Hepatocyte (in vitro differentiated cells): ENCODE results near the gene ERFL. TPM values are rescaled to one million over a fixed set of nuclear protein-coding genes. Genes with fewer than 3 reads are reported as not detected.
A peak's percentile ranks its signal among the peaks of the same experiment; 100 is the strongest.

Experiments
- DNase-seq: peaks from one replicate; pipeline ENCODE4 v3.0.0-alpha.2; 2016; ENCODE audit warnings: low spot score
- H2AFZ ChIP-seq: fragments of 200-600 bp; sonication (generic); 2 replicates; pipeline ENCODE4 v1.6.0; 2016; ENCODE audit warnings: antibody characterized with exemption, mild to moderate bottlenecking
- H3K27ac ChIP-seq: fragments of 200-600 bp; sonication (generic); 2 replicates; pipeline ENCODE4 v1.5.1; 2016; ENCODE audit warnings: mild to moderate bottlenecking
- H3K27me3 ChIP-seq: fragments of 200-600 bp; sonication (generic); 2 replicates; pipeline ENCODE4 v1.6.1; 2016
- H3K36me3 ChIP-seq: fragments of 200-600 bp; sonication (generic); replicated peaks from 2 replicates; pipeline ENCODE4 v1.5.1; 2016; ENCODE audit warnings: low read depth; ENCODE audit not compliant: insufficient read depth
- H3K4me1 ChIP-seq: fragments of 200-600 bp; sonication (generic); 2 replicates; pipeline ENCODE4 v1.5.1; 2016; ENCODE audit warnings: mild to moderate bottlenecking, moderate library complexity; ENCODE audit not compliant: insufficient read depth
- H3K4me2 ChIP-seq: fragments of 200-600 bp; sonication (generic); 2 replicates; pipeline ENCODE4 v1.6.0; 2016
- H3K4me3 ChIP-seq: fragments of 200-600 bp; sonication (generic); 2 replicates; pipeline ENCODE4 v1.5.1; 2016; ENCODE audit warnings: mild to moderate bottlenecking
- H3K79me2 ChIP-seq: fragments of 200-600 bp; sonication (generic); 2 replicates; pipeline ENCODE4 v1.6.0; 2017; ENCODE audit warnings: mild to moderate bottlenecking
- H3K9me2 ChIP-seq: fragments of 200-600 bp; sonication (generic); replicated peaks from 2 replicates; pipeline ENCODE4 v1.6.0; 2017; ENCODE audit warnings: mild to moderate bottlenecking; ENCODE audit not compliant: insufficient read depth
- H3K9me3 ChIP-seq: fragments of 200-600 bp; sonication (generic); 2 replicates; pipeline ENCODE4 v1.5.1; 2016; ENCODE audit warnings: low read depth, mild to moderate bottlenecking
- H4K20me1 ChIP-seq: fragments of 200-600 bp; sonication (generic); 2 replicates; pipeline ENCODE4 v1.6.0; 2016; ENCODE audit warnings: mild to moderate bottlenecking; ENCODE audit not compliant: insufficient read depth, poor library complexity, severe bottlenecking
- EZH2 ChIP-seq: fragments of 200-600 bp; sonication (generic); IDR thresholded peaks from 2 replicates; pipeline ENCODE4 v1.6.1; 2016; ENCODE audit warnings: antibody characterized with exemption, mild to moderate bottlenecking, borderline replicate concordance
- EZH2phosphoT487 ChIP-seq: fragments of 200-600 bp; sonication (generic); IDR thresholded peaks from one replicate; pipeline ENCODE4 v1.6.1; 2018; ENCODE audit warnings: antibody characterized with exemption, mild to moderate bottlenecking, low read depth, moderate library complexity; ENCODE audit not compliant: unreplicated experiment, severe bottlenecking
- WGBS: methylation state at CpG from one replicate; pipeline ENCODE4 v1.1.6; 2016; ENCODE audit warnings: low lambda C conversion rate; ENCODE audit errors: missing lambda C conversion rate; 5-methylcytosine and 5-hydroxymethylcytosine counted together
- polyA plus RNA-seq: library from polyadenylated mRNA; unstranded; fragments of >200 nt; fragmentation: Nextera tagmentation; extraction: Ambion mirVana; gene quantifications from 2 replicates; pipeline ENCODE4 v1.2.1, GENCODE V29; 2016
- total RNA-seq: library from RNA; depleted of rRNA; stranded (reverse); fragments of >200 nt; gene quantifications from 2 replicates; pipeline ENCODE4 v1.2.3, GENCODE V29; 2014
- TF ChIP-seq, protein P1 (sequence below): fragments of 200-600 bp; sonication (generic); IDR thresholded peaks from 2 replicates; pipeline ENCODE4 v1.5.1; 2016; ENCODE audit warnings: antibody characterized with exemption, mild to moderate bottlenecking; ENCODE audit not compliant: poor library complexity

Gene ERFL
- total and polyA plus RNA-seq, 2 experiments from 2014 or later, result 0.53 TPM; not detected in 1

DNA sequence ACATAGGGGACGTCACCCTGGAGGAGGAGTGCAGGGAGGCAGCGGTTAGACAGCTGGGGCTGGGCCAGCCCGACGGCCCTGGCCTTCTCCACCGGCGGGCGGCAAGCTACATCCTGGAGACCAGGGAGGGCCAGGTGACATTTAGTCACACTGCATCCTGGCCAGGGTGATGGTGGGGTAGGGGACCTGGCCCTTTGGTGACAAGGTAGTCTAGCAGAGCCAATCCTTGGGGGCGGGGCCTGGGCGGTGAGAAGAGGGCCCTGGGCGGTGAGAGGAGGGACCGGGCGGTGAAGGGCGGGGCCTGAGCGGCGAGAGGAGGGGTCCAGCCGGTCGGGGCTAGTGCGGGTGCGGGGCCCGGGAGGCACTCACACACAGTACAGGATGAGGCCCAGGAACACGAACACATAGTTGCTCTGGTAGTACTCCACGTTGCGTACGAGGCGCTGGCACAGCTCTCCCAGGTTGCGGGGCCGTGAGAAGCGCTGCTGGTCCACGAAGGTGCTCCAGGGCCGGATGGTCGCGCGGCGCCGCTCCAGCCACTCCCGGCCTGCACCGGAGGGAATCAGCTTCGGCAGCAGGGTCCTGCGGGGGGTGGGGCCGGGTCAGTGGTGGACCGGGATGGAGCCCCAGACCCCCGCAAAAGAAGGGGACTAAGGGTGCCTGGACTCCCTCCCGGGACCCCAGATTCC lies 30.3 kb upstream of the ERFL start:
- H3K27ac ChIP-seq, result peak overlapping the region; percentile 93
- TF ChIP-seq EZH2, result no peak
- no peak for TF ChIP-seq EZH2phosphoT487
- TF ChIP-seq, protein P1, sequence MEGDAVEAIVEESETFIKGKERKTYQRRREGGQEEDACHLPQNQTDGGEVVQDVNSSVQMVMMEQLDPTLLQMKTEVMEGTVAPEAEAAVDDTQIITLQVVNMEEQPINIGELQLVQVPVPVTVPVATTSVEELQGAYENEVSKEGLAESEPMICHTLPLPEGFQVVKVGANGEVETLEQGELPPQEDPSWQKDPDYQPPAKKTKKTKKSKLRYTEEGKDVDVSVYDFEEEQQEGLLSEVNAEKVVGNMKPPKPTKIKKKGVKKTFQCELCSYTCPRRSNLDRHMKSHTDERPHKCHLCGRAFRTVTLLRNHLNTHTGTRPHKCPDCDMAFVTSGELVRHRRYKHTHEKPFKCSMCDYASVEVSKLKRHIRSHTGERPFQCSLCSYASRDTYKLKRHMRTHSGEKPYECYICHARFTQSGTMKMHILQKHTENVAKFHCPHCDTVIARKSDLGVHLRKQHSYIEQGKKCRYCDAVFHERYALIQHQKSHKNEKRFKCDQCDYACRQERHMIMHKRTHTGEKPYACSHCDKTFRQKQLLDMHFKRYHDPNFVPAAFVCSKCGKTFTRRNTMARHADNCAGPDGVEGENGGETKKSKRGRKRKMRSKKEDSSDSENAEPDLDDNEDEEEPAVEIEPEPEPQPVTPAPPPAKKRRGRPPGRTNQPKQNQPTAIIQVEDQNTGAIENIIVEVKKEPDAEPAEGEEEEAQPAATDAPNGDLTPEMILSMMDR, result no peak
- peak overlapping the region; percentile 72 for H3K4me3 ChIP-seq
- H4K20me1 ChIP-seq, result no peaks in the 10 kb centered on the region
- H3K27me3 ChIP-seq, result no peaks in the 10 kb centered on the region
- H3K9me3 ChIP-seq, result no peaks in the 10 kb centered on the region
- H3K79me2 ChIP-seq, result no peaks in the 10 kb centered on the region
- peaks cover 3% of the 10 kb centered on the region for H3K4me1 ChIP-seq
- H3K36me3 ChIP-seq, result no peaks in the 10 kb centered on the region
- peak; percentile 95 for DNase-seq
- H3K9me2 ChIP-seq, result no peaks in the 10 kb centered on the region
- peak overlapping the region; percentile 67 for H2AFZ ChIP-seq
- peak overlapping the region; percentile 84 for H3K4me2 ChIP-seq
- 3% methylated on average over 25 of the region's 43 CpGs for WGBS

- H3K4me2 ChIP-seq, result peak overlapping the region; percentile 84
- no peaks in the 10 kb centered on the region for H3K9me3 ChIP-seq
- no peak overlapping the region for H2AFZ ChIP-seq
- TF ChIP-seq, protein P1, result peak; percentile 83
- TF ChIP-seq EZH2phosphoT487, result no peak
- TF ChIP-seq EZH2, result no peak
- no peaks in the 10 kb centered on the region for H3K36me3 ChIP-seq
- H3K27ac ChIP-seq, result peak overlapping the region; percentile 93
- H3K4me1 ChIP-seq, result peaks cover 3% of the 10 kb centered on the region
- DNase-seq, result peak; percentile 93
- H3K79me2 ChIP-seq, result no peaks in the 10 kb centered on the region
- H3K27me3 ChIP-seq, result no peaks in the 10 kb centered on the region
- no peaks in the 10 kb centered on the region for H3K9me2 ChIP-seq
- H3K4me3 ChIP-seq, result peak overlapping the region; percentile 72
- no peaks in the 10 kb centered on the region for H4K20me1 ChIP-seq
- 9% methylated on average over 10 of the region's 10 CpGs for WGBS
These were observed 29.7 kb upstream of the ERFL start for GRCh38 chr19:41957838-41958366.

GRCh38 chr19:41957161-41957837 lies 29.1 kb upstream of the ERFL start:
- Histone ChIP-seq H3K27me3 (no peaks in the 10 kb centered on the region), H2AFZ (no peak overlapping the region), H3K27ac (peak overlapping the region; percentile 41), H3K4me2 (peak overlapping the region; percentile 50), H3K4me3 (no peak overlapping the region), H3K36me3 (no peaks in the 10 kb centered on the region), H3K9me3 (no peaks in the 10 kb centered on the region), H3K79me2 (no peaks in the 10 kb centered on the region), H3K4me1 (peaks cover 3% of the 10 kb centered on the region), H3K9me2 (no peaks in the 10 kb centered on the region), H4K20me1 (no peaks in the 10 kb centered on the region)
- WGBS, result 91% methylated on average over 11 of the region's 11 CpGs
- TF ChIP-seq, protein P1, result no peak
- no peak for TF ChIP-seq EZH2
- TF ChIP-seq EZH2phosphoT487, result no peak
- no peak for DNase-seq
